ENCODE data around the gene IGF2BP2. TPM values are rescaled to one million over a fixed set of nuclear protein-coding genes. Genes with fewer than 3 reads are reported as not detected.

Gene IGF2BP2
- total RNA-seq, 1 experiment from 2014 or later, result 135 TPM

- ChIA-PET CTCF (no interaction called here), POLR2A (no interaction called here), RAD21 (ENCODE audit: low non-redundant PET in 1 of 2, low total read pairs in 2 of 2, uncharacterized antibody in 2 of 2, unreplicated experiment in 2 of 2) (no interaction called here)
- peaks cover 97% of the 10 kb centered on the region for H3K79me2 ChIP-seq (ENCODE audit: insufficient read depth, low read length)
- no peaks in the 10 kb centered on the region for H3K9me3 ChIP-seq (ENCODE audit: control insufficient read depth in 1 of 2, insufficient read depth in 1 of 2, low read depth in 1 of 2, low read length in 2 of 2)
- no peak for TF ChIP-seq ZNF274 (IDR thresholded peaks at IDR 0.05; ENCODE audit: low read depth, low read length)
- no peak for TF ChIP-seq CTCF (IDR thresholded peaks at IDR 0.05 in 2 of 3, conservative IDR thresholded peaks at IDR 0.05 in 1 of 3; ENCODE audit: borderline replicate concordance in 1 of 3, insufficient read depth in 1 of 3, low read depth in 2 of 3, low read length in 2 of 3)
- TF ChIP-seq JUND (IDR thresholded peaks at IDR 0.05), result no peak
- TF ChIP-seq FOSL1 (IDR thresholded peaks at IDR 0.05; ENCODE audit: low read depth), result no peak
- no peak for TF ChIP-seq ZFX (IDR thresholded peaks at IDR 0.05)
- TF ChIP-seq TCF7L2 (IDR thresholded peaks at IDR 0.05; ENCODE audit: borderline replicate concordance, extremely low read depth, insufficient read depth, insufficient read length), result no peak
- TF ChIP-seq ATF3 (IDR thresholded peaks at IDR 0.05), result no peak
- no peak for TF ChIP-seq SP1 (IDR thresholded peaks at IDR 0.05; ENCODE audit: low read depth)
- no peak for TF ChIP-seq MAX (IDR thresholded peaks at IDR 0.05)
- no peak for TF ChIP-seq ZBTB33 (IDR thresholded peaks at IDR 0.05; ENCODE audit: extremely low read depth, insufficient replicate concordance, low read length)
- TF ChIP-seq REST (IDR thresholded peaks at IDR 0.05; ENCODE audit: low read depth), result no peak
- TF ChIP-seq EZH2phosphoT487 (IDR thresholded peaks at IDR 0.05; ENCODE audit: borderline replicate concordance), result no peak
- no peak for TF ChIP-seq RAD21 (IDR thresholded peaks at IDR 0.05; ENCODE audit: low read depth)
- TF ChIP-seq EZH2 (IDR thresholded peaks at IDR 0.05), result no peak
- no peak for TF ChIP-seq POLR2A (IDR thresholded peaks at IDR 0.05; ENCODE audit: borderline replicate concordance, extremely low read depth, insufficient read depth, insufficient read length)
- TF ChIP-seq SRF (IDR thresholded peaks at IDR 0.05; ENCODE audit: low read depth), result no peak
- intact Hi-C loops (cut with micrococcal nuclease), result no loop called here
- no peaks in the 10 kb centered on the region for H3K9me2 ChIP-seq (ENCODE audit: insufficient read depth)
- DNase-seq (ENCODE audit: low read depth, low spot score) (no peak), ATAC-seq (no peak)
- H2AFZ ChIP-seq (ENCODE audit: low read depth, low read length, poor library complexity, severe bottlenecking), result no peak overlapping the region
- H3K9ac ChIP-seq (ENCODE audit: low read length), result no peak overlapping the region
- H3K27me3 ChIP-seq (ENCODE audit: insufficient read depth, low read length), result no peaks in the 10 kb centered on the region
- no peak overlapping the region for H3K4me3 ChIP-seq (replicated peaks in 1 of 2; ENCODE audit: low read depth in 1 of 2, low read length in 2 of 2)
- peaks cover 11% of the 10 kb centered on the region; the same call in 1 of the 2 replicates for H4K20me1 ChIP-seq (ENCODE audit: insufficient read depth)
- H3K27ac ChIP-seq (ENCODE audit: low read depth, low read length), result no peak overlapping the region
- no TSS peak for BruUV-seq (replicated peaks)
- peaks cover 0 to 22% of the 10 kb centered on the region in 2 experiments; a peak in 2 of 4 replicates for H3K4me1 ChIP-seq (ENCODE audit: control insufficient read depth in 1 of 2, insufficient read depth in 2 of 2, low read length in 2 of 2)
- H3K4me2 ChIP-seq (ENCODE audit: low read length), result no peak overlapping the region
- H3K36me3 ChIP-seq (ENCODE audit: control insufficient read depth in 1 of 2, insufficient read depth in 2 of 2, low read length in 2 of 2), result no peaks in the 10 kb centered on the region
Observed at GRCh38 chr3:185708392-185708791, 116.5 kb downstream of the IGF2BP2 start.

Measured in HCT116 (cell line).